ENCODE data around the gene OR11L1.

OR11L1 gene

GRCh38 chr1:247841796-247842195 is at the start of gene OR11L1:
Gene OR11L1 (minus strand): TSS chr1:247841896. CDS start chr1:247841896, 0 bp downstream.
- no peak for DNase-seq

GRCh38 chr1:247884797-247885413 is 43.2 kb upstream of the OR11L1 start:
- no peak for DNase-seq

GRCh38 chr1:247883346-247883745 is 41.6 kb upstream of the OR11L1 start:
- no peak for DNase-seq

- DNase-seq = no peak
Observed at GRCh38 chr1:247865416-247865815, 23.7 kb upstream of the OR11L1 start.

- DNase-seq = no peak
Observed at GRCh38 chr1:247864644-247865043, 22.9 kb upstream of the OR11L1 start.

GRCh38 chr1:247862756-247863155 is 21.1 kb upstream of the OR11L1 start:
- DNase-seq = no peak

GRCh38 chr1:247857985-247858619 is 16.4 kb upstream of the OR11L1 start:
- DNase-seq = no peak

GRCh38 chr1:247857069-247857984 is 15.6 kb upstream of the OR11L1 start, which contains the start of gene TRIM58:
Gene TRIM58 (plus strand): TSS chr1:247857187. CDS start chr1:247857247, 60 bp downstream.
- no peak for DNase-seq

- no peak for DNase-seq
Observed at GRCh38 chr1:247855911-247856310, 14.2 kb upstream of the OR11L1 start.

GRCh38 chr1:247854899-247855545 is 13.3 kb upstream of the OR11L1 start:
- DNase-seq = no peak

GRCh38 chr1:247849616-247850015 is 7.9 kb upstream of the OR11L1 start:
- DNase-seq = no peak

- DNase-seq = no peak
Observed at GRCh38 chr1:247848346-247848745, 6.7 kb upstream of the OR11L1 start.

- no peak for DNase-seq
Observed at GRCh38 chr1:247845693-247846017, 4.0 kb upstream of the OR11L1 start.

GRCh38 chr1:247845011-247845692 is 3.5 kb upstream of the OR11L1 start:
- no peak for DNase-seq

- DNase-seq = no peak
Observed at GRCh38 chr1:247843411-247843810, 1.7 kb upstream of the OR11L1 start.

- DNase-seq = no peak
Observed at GRCh38 chr1:247840818-247841217, 878 bp downstream of the OR11L1 start.

GRCh38 chr1:247833601-247834000 is 8.1 kb downstream of the OR11L1 start:
- DNase-seq = no peak

GRCh38 chr1:247829656-247830055 is 12.0 kb downstream of the OR11L1 start:
- no peak for DNase-seq

- DNase-seq = no peak
Observed at GRCh38 chr1:247825362-247825761, 16.3 kb downstream of the OR11L1 start.

GRCh38 chr1:247824023-247824422 is 17.7 kb downstream of the OR11L1 start, which contains the start of gene OR14A16:
Gene OR14A16 (minus strand): TSS chr1:247824119. CDS start chr1:247815729, 8,390 bp downstream.
- DNase-seq = no peak

- no peak for DNase-seq
Observed at GRCh38 chr1:247822060-247822459, 19.6 kb downstream of the OR11L1 start.

GRCh38 chr1:247812637-247813036 is 29.1 kb downstream of the OR11L1 start:
- DNase-seq = no peak

GRCh38 chr1:247797518-247797917 is 44.2 kb downstream of the OR11L1 start:
- no peak for DNase-seq
